Endodermal cell (in vitro differentiated cells): ENCODE measurements around the gene EPHB3. TPM values are rescaled to one million over a fixed set of nuclear protein-coding genes. Genes with fewer than 3 reads are reported as not detected.

Experiments used
- DNase-seq: peaks from one replicate; pipeline ENCODE4 v3.0.0-alpha.2; 2017
- H3K27ac ChIP-seq: 2 replicates; pipeline ENCODE4 v1.5.1; 2013; ENCODE audit warnings: mild to moderate bottlenecking, low read depth, low read length, moderate library complexity
- H3K27me3 ChIP-seq: 2 replicates; pipeline ENCODE4 v1.6.1; 2013; ENCODE audit warnings: mild to moderate bottlenecking, low read length, moderate library complexity; ENCODE audit not compliant: insufficient read depth, control insufficient read depth, poor library complexity, severe bottlenecking
- H3K36me3 ChIP-seq: 2 replicates; pipeline ENCODE4 v1.7.0; 2013; ENCODE audit warnings: mild to moderate bottlenecking, low read length, moderate library complexity; ENCODE audit not compliant: control insufficient read depth, insufficient read depth
- H3K4me1 ChIP-seq: one replicate; pipeline ENCODE4 v1.7.0; 2013; ENCODE audit warnings: low read length; ENCODE audit not compliant: control insufficient read depth, insufficient read depth
- H3K4me3 ChIP-seq: 2 replicates; pipeline ENCODE4 v1.5.1; 2013; ENCODE audit warnings: mild to moderate bottlenecking, low read length, moderate library complexity
- H3K9ac ChIP-seq: 2 replicates; pipeline ENCODE4 v1.6.1; 2013; ENCODE audit warnings: mild to moderate bottlenecking, low read length, moderate library complexity; ENCODE audit not compliant: poor library complexity, severe bottlenecking; ENCODE audit errors: extremely low read depth
- H3K9me3 ChIP-seq: 2 replicates; pipeline ENCODE4 v1.6.1; 2013; ENCODE audit warnings: mild to moderate bottlenecking, low read length, moderate library complexity; ENCODE audit not compliant: control insufficient read depth
- H3K27ac Mint-ChIP-seq: 2 replicates; pipeline ENCODE4 v1.8.0; 2020; ENCODE audit warnings: mixed read lengths
- H3K27me3 Mint-ChIP-seq: 2 replicates; pipeline ENCODE4 v1.8.0; 2021; ENCODE audit warnings: mild to moderate bottlenecking, mixed read lengths; ENCODE audit not compliant: insufficient read depth
- H3K36me3 Mint-ChIP-seq: 2 replicates; pipeline ENCODE4 v1.8.0; 2020; ENCODE audit warnings: low read depth, mixed read lengths
- H3K4me1 Mint-ChIP-seq: 2 replicates; pipeline ENCODE4 v1.8.0; 2020; ENCODE audit warnings: mixed read lengths
- H3K4me3 Mint-ChIP-seq: 2 replicates; pipeline ENCODE4 v1.8.0; 2020; ENCODE audit warnings: mild to moderate bottlenecking, moderate library complexity, mixed read lengths
- H3K9me3 Mint-ChIP-seq: 2 replicates; pipeline ENCODE4 v1.8.0; 2020; ENCODE audit warnings: mild to moderate bottlenecking, mixed read lengths
- WGBS, 2 experiments: methylation state at CpG; one replicate each; pipeline versions ENCODE4 v1.1.5 to v1.1.7; 2013; ENCODE audit warnings: missing lambda C conversion rate in 2 of 2, mixed read lengths in 1 of 2; ENCODE audit not compliant: insufficient coverage in 1 of 2, insufficient read length in 1 of 2; 5-methylcytosine and 5-hydroxymethylcytosine counted together
- total RNA-seq, 2 donors: library from RNA; stranded (reverse); fragmentation: NEBNext Ultra II Directional in 1 of 2; extraction: Animal tissue kit (Norgen Biotek cat#: 25700) in 1 of 2; gene quantifications; 2 replicates in 1 of 2; 3 replicates in 1 of 2; pipeline ENCODE4 v1.2.1, GENCODE V29; 2021
- TF ChIP-seq, protein P1 (sequence below): fragments of 200-600 bp; sonication (generic); conservative IDR thresholded peaks from 2 replicates; pipeline ENCODE4 v1.5.0; 2021; ENCODE audit warnings: antibody characterized with exemption, mild to moderate bottlenecking

EPHB3 gene
- total RNA-seq, 2 donors from 2014 or later = 32.7 to 36.9 TPM

DNA sequence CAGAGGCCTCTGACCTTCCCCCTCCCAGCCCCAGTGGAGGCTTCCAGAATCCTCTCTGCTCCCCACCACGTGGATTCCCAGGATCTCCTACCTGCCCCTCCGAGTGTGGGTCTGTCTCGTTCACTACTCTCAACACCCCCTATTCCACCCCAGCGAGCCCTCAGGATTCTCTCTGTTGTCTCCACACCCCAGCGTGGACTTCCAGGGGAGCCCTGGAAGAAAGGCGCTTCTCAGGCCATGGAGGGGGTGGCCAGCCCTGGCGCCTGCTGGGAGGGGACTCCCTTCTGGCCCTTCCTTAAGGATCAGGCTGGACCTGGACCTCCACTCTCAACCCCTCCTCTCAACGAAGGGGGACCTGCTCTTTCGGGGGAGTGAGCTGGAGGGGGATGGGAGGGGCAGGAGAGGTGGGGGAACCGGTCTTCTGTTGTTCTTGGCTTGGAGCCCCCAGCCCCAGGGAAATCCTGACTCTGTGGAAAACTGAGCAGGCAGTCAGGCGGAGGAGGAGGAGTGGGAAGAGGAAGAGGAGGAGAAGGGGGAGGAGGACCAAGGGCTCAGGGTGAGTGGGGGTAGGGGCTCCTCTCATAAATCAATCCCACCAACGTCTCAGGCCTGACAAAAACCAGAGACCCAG is 32.9 kb downstream of the EPHB3 start:
- no peak for DNase-seq
- Histone ChIP-seq H3K27ac (no peak overlapping the region), H3K36me3 (no peaks in the 10 kb centered on the region), H3K9me3 (no peaks in the 10 kb centered on the region), H3K4me1 (peaks cover 14% of the 10 kb centered on the region), H3K27me3 (no peaks in the 10 kb centered on the region), H3K9ac (no peak overlapping the region), H3K4me3 (no peak overlapping the region)
- Mint-ChIP-seq H3K9me3 (no peaks in the 10 kb centered on the region), H3K4me1 (peaks cover 34% of the 10 kb centered on the region), H3K27me3 (peaks cover 26% of the 10 kb centered on the region), H3K36me3 (no peaks in the 10 kb centered on the region), H3K4me3 (no peak overlapping the region), H3K27ac (no peak overlapping the region)
- 81 to 100% methylated on average over 4 to 12 of the region's 12 CpGs for WGBS, 2 experiments
- TF ChIP-seq, protein P1, sequence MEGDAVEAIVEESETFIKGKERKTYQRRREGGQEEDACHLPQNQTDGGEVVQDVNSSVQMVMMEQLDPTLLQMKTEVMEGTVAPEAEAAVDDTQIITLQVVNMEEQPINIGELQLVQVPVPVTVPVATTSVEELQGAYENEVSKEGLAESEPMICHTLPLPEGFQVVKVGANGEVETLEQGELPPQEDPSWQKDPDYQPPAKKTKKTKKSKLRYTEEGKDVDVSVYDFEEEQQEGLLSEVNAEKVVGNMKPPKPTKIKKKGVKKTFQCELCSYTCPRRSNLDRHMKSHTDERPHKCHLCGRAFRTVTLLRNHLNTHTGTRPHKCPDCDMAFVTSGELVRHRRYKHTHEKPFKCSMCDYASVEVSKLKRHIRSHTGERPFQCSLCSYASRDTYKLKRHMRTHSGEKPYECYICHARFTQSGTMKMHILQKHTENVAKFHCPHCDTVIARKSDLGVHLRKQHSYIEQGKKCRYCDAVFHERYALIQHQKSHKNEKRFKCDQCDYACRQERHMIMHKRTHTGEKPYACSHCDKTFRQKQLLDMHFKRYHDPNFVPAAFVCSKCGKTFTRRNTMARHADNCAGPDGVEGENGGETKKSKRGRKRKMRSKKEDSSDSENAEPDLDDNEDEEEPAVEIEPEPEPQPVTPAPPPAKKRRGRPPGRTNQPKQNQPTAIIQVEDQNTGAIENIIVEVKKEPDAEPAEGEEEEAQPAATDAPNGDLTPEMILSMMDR = no peak

DNA sequence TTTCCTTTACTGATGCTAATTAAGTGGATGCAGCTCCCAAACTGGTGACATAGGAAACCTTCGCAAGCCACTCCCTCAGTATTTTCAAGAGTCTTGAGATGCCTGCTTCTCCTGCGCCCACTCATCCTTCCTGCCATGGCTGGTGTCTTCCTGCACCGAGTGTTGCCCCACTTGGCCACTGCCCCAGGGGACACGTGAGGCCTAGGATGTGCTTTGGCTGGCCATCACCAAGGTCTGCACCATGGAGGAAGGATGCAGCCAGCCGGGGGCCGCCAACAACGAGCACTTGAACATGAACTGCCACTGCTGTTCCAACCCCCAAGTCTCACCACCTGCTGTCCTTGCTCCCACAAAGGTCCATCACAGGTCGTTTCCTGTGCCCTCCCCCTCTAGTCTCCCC is 34.1 kb downstream of the EPHB3 start:
- no peak overlapping the region for H3K27ac Mint-ChIP-seq
- Histone ChIP-seq H3K4me3 (no peak overlapping the region), H3K36me3 (no peaks in the 10 kb centered on the region), H3K9ac (no peak overlapping the region), H3K9me3 (no peaks in the 10 kb centered on the region), H3K27ac (no peak overlapping the region), H3K4me1 (peaks cover 14% of the 10 kb centered on the region), H3K27me3 (peaks cover 4% of the 10 kb centered on the region)
- H3K4me3 Mint-ChIP-seq = no peak overlapping the region
- H3K4me1 Mint-ChIP-seq = peaks cover 34% of the 10 kb centered on the region
- no peaks in the 10 kb centered on the region for H3K36me3 Mint-ChIP-seq
- DNase-seq = no peak
- no peaks in the 10 kb centered on the region for H3K9me3 Mint-ChIP-seq
- WGBS, 2 experiments = 86 to 100% methylated on average over 3 to 8 of the region's 8 CpGs
- TF ChIP-seq, protein P1 = no peak
- H3K27me3 Mint-ChIP-seq = peaks cover 34% of the 10 kb centered on the region

DNA sequence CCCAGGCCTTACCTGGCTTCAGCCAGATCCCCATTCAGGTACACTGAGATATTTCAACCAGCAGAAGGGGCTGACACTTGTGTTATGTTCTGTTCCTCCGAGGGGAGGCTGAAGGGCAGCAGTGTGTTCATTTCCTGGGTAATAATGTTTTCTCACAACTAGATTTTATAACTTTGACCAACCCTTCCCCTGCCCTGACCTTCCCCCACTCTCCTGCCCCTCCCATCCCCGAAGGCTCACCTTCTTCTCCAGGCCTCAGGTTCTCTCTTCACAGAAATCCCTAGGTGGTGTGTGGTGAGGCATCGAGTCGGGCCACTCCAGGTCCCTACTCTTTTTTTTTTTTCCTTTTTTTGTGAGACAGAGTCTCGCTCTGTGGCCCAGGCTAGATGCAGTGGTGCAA is 34.6 kb downstream of the EPHB3 start:
- Histone ChIP-seq H3K27ac (no peak overlapping the region), H3K4me1 (peaks cover 18% of the 10 kb centered on the region), H3K9ac (no peak overlapping the region), H3K9me3 (no peaks in the 10 kb centered on the region), H3K36me3 (no peaks in the 10 kb centered on the region), H3K27me3 (peaks cover 9% of the 10 kb centered on the region), H3K4me3 (no peak overlapping the region)
- H3K36me3 Mint-ChIP-seq = no peaks in the 10 kb centered on the region
- peaks cover 34% of the 10 kb centered on the region for H3K4me1 Mint-ChIP-seq
- no peak for DNase-seq
- peaks cover 37% of the 10 kb centered on the region for H3K27me3 Mint-ChIP-seq
- 88 to 91% methylated on average over 1 to 5 of the region's 5 CpGs for WGBS, 2 experiments
- TF ChIP-seq, protein P1 = no peak
- no peak overlapping the region for H3K27ac Mint-ChIP-seq
- no peaks in the 10 kb centered on the region for H3K9me3 Mint-ChIP-seq
- no peak overlapping the region for H3K4me3 Mint-ChIP-seq
